Measurements from ENCODE around the gene ZBTB6. TPM values are rescaled to one million over a fixed set of nuclear protein-coding genes. Genes with fewer than 3 reads are reported as not detected.

The ZBTB6 gene
- total and polyA plus RNA-seq, 2 of the 13 experiments (the other 11 are each of a cell fraction or from before 2014, with no cell fraction given): 3.7 to 7.1 TPM

DNA sequence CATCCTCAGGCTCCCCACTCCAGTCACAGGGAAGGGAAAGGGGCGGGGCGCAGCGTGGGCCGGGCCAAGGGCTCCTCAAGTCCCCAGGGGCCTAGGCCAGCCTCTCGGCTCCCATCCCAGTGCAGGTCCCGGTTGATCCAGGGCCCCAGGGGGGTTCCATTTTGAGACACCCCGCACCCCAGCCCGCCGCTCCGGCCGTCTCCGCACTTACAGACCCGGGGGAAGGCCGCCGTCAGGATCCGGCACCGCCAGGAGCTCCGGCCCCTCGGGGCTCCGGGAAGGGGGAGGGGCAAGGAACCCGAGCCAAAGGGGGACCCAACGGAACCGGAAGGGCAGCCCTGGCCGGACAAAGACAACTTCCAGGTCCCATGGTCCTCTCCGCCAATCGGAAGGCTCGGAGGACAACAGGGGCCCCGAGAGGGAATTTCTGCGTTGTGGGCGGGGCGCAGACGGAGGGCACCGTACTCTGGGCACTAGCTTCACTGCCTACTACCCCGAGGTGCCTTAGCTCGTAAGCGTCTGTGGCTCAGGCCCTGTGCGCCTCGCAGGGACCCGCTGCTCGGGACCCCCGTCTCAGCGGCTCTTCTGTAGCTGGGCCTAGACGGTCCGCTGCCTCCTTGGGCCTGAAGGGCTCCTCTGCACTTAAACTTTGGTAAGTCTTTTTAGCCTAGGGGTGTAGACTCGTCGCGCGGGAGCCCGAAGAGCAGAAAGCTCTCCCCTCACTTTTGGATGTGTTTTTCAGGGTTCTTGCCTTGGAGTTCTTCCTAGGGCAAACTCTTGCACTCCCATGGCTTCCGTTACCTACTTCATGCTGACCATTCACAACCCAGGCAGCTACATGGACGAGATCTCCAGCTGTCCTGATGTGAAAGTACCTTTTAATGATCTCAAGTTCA, 18.4 kb upstream of the ZBTB6 start, which contains the start of gene ZBTB26 (continued):
- no peak for TF ChIP-seq MAFG (CRISPR knock-in tag; IDR thresholded peaks at IDR 0.05)
- TF ChIP-seq NR2F1 (CRISPR knock-in tag; IDR thresholded peaks at IDR 0.05): no peak
- peak; percentile 98 for TF ChIP-seq ZFY (CRISPR knock-in tag; IDR thresholded peaks at IDR 0.05)
- TF ChIP-seq HCFC1 (IDR thresholded peaks at IDR 0.05; ENCODE audit: low read depth, low read length): peak; percentile 42; the same call in 1 of the 2 replicates
- TF ChIP-seq ZNF564 (CRISPR knock-in tag; IDR thresholded peaks at IDR 0.05): no peak
- 0 out of 2 replicates have a peak, but pooled peaks have one; percentile 6 for TF ChIP-seq AFF4 (CRISPR knock-in tag; IDR thresholded peaks at IDR 0.05)
- TF ChIP-seq MYPOP (CRISPR knock-in tag; IDR thresholded peaks at IDR 0.05): peak; percentile 27; the same call in 1 of the 2 replicates
- TF ChIP-seq MYC (CRISPR knock-in tag; IDR thresholded peaks at IDR 0.05; ENCODE audit: borderline replicate concordance): peak; percentile 60; the same call in 1 of the 2 replicates
- TF ChIP-seq CBX2 (IDR thresholded peaks at IDR 0.05; ENCODE audit: low read depth, low read length): no peak
- no peak for TF ChIP-seq CBX2 (CRISPR knock-in tag; IDR thresholded peaks at IDR 0.05; ENCODE audit: low read depth)
- TF ChIP-seq, protein P1, sequence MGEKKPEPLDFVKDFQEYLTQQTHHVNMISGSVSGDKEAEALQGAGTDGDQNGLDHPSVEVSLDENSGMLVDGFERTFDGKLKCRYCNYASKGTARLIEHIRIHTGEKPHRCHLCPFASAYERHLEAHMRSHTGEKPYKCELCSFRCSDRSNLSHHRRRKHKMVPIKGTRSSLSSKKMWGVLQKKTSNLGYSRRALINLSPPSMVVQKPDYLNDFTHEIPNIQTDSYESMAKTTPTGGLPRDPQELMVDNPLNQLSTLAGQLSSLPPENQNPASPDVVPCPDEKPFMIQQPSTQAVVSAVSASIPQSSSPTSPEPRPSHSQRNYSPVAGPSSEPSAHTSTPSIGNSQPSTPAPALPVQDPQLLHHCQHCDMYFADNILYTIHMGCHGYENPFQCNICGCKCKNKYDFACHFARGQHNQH (CRISPR knock-in tag; IDR thresholded peaks at IDR 0.05): peak; percentile 57; the same call in 1 of the 2 replicates
- TF ChIP-seq SP4 (CRISPR knock-in tag; IDR thresholded peaks at IDR 0.05): peak; percentile 74
- peak; percentile 91 for TF ChIP-seq SAP130 (CRISPR knock-in tag; IDR thresholded peaks at IDR 0.05; ENCODE audit: low read depth)
- peak; percentile 96 for TF ChIP-seq ZFX (CRISPR knock-in tag; IDR thresholded peaks at IDR 0.05; ENCODE audit: low read depth)
- no peak for TF ChIP-seq ZNF776 (CRISPR knock-in tag; IDR thresholded peaks at IDR 0.05)
- no peak for TF ChIP-seq ZNF207 (IDR thresholded peaks at IDR 0.05; ENCODE audit: borderline replicate concordance)
- TF ChIP-seq ZNF44 (CRISPR knock-in tag; IDR thresholded peaks at IDR 0.05): no peak
- TF ChIP-seq E2F2 (CRISPR knock-in tag; IDR thresholded peaks at IDR 0.05; ENCODE audit: borderline replicate concordance): no peak
- no peak for TF ChIP-seq ARNT2 (CRISPR knock-in tag; IDR thresholded peaks at IDR 0.05; ENCODE audit: low read depth)
- peak; percentile 45; the same call in 1 of the 2 replicates for TF ChIP-seq ZNF792 (CRISPR knock-in tag; IDR thresholded peaks at IDR 0.05)
- TF ChIP-seq ZNF775 (CRISPR knock-in tag; IDR thresholded peaks at IDR 0.05; ENCODE audit: borderline replicate concordance): no peak
- TF ChIP-seq SPEN (CRISPR knock-in tag; IDR thresholded peaks at IDR 0.05; ENCODE audit: low read depth): peak; percentile 88
- no peak for TF ChIP-seq SP1 (IDR thresholded peaks at IDR 0.05)
- peak; percentile 85 for TF ChIP-seq SP1 (CRISPR knock-in tag; IDR thresholded peaks at IDR 0.05)

All from HepG2 (cell line).